T-helper 1 cell treated with Interleukin-12 subunit alpha and Interleukin-12 subunit beta and Interleukin-4 antibody, amounts not matched to agents 30 μg/mL and 1 μg/mL, for 36 hours (primary cell): ENCODE results near the gene CDC25B.
A peak's percentile ranks its signal among the peaks of the same experiment; 100 is the strongest.
"Not testable (repeated sequence)": the region's sequence is repeated elsewhere in the genome, so short reads cannot be mapped to it uniquely, and the experiment has no call there.

Source experiments
- H3K27ac Mint-ChIP-seq: one replicate; pipeline ENCODE4 v1.8.0; 2021; ENCODE audit warnings: mild to moderate bottlenecking, mixed read lengths
- H3K27me3 Mint-ChIP-seq: one replicate; pipeline ENCODE4 v1.8.0; 2021; ENCODE audit warnings: low read depth, mixed read lengths
- H3K36me3 Mint-ChIP-seq: one replicate; pipeline ENCODE4 v1.8.0; 2021; ENCODE audit warnings: low read depth, mixed read lengths
- H3K4me1 Mint-ChIP-seq: one replicate; pipeline ENCODE4 v1.8.0; 2021; ENCODE audit warnings: low read depth, mixed read lengths
- H3K4me3 Mint-ChIP-seq: one replicate; pipeline ENCODE4 v1.8.0; 2021; ENCODE audit warnings: mild to moderate bottlenecking, moderate library complexity, mixed read lengths
- H3K9me3 Mint-ChIP-seq: one replicate; pipeline ENCODE4 v1.8.0; 2021; ENCODE audit warnings: mixed read lengths

The CDC25B gene

DNA sequence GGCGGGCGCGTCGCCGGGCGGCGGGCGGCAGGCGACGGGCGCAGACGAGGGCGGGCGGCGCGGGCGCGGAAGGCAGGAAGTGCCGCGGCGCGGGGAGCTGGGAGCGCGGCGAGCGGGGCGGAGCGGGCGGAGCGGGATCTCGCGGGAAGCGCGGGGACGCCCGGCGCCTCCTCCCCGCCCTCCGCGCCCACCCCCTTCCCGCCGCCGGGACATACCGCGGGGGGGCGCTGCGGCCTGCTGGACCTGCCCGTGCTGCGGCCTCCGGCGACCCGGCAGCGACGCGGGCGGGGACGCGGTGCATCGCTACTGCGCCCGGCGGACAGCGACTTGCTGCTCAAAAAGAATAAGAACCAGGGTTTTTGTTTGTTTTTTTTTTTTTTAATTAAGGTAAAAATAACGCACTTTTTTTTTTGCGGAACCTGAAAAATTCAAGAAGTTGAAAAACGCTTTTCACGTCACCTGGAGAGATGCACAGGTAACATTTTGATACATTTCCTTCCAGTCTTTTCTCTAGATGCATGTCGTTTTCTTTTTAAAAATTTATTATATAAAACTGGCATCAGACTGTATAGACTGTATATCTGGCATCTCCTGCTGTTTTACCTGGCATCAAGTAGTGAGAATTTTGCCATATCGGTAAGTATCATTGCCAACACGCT is 9.3 kb upstream of the CDC25B start, which contains the start of gene CENPB:
Gene CENPB (minus strand): TSS at position 76 of the 659 bp plus-strand sequence. CDS start 257 bp downstream, outside the sequence.
- Mint-ChIP-seq H3K4me1 (peaks cover 29% of the 10 kb centered on the region), H3K9me3 (no peaks in the 10 kb centered on the region), H3K36me3 (peaks cover 8% of the 10 kb centered on the region), H3K4me3 (peak within 1 kb of the TSS; percentile 83), H3K27me3 (no peaks in the 10 kb centered on the region), H3K27ac (peak within 1 kb of the TSS; percentile 77)

DNA sequence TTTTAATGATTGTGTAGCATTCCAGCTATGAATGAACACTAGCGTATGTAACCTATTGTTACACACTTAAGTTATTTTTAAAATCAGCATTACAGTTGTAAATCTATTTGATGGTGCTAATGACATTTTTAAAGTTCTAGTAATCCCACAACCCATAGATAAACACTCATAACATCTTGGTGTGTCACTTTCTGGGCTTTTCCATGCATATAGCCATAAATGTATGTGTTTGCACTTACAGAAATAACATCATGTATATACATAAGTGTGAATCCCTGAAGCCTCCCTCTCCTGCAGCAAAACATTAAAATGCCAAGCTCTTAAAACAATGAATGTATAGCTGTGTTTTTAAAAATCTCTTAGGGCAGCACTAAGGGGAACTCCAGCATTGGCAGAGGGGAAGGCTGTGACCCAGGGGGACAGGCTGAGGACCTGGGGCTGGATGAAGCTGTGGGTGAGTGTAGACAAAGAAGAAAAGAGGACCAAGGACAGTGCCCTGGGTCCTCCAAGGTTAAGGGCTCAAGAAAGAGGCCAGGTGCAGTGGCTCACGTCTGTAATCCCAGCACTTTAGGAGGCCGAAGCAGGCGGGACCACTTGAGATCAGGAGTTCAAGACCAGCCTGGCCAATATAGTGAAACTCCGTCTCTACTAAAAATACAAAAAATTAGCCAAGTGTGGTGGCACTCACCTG is 8.6 kb upstream of the CDC25B start:
- Mint-ChIP-seq H3K9me3 (no peaks in the 10 kb centered on the region), H3K27me3 (no peaks in the 10 kb centered on the region), H3K36me3 (peaks cover 8% of the 10 kb centered on the region), H3K4me1 (peaks cover 28% of the 10 kb centered on the region), H3K4me3 (peak overlapping the region; percentile 53), H3K27ac (no peak overlapping the region)

DNA sequence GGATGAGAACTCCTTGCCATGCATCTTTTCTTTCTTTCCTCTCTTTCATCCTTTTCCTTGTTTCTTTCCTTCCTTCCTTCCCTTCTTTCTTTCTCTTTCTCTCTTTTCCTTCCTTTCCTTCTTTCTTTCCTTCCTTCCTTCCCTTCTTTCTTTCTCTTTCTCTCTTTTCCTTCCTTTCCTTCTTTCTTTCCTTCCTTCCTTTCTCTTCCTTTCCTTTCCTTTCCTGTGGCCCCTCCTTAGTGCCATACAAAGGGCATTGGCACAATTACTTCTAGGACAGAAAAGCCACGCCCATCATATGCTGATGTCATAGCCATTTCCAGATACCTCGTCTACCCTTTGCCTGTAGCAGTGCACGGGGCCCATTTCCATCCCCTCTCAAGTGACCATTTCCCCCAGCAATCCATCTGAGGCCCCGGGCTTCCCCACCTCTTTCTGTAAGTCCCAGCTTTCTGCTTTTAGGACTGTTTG is 7.4 kb upstream of the CDC25B start:
- Mint-ChIP-seq H3K27me3 (no peaks in the 10 kb centered on the region), H3K4me1 (peaks cover 24% of the 10 kb centered on the region), H3K9me3 (no peaks in the 10 kb centered on the region), H3K36me3 (peaks cover 8% of the 10 kb centered on the region), H3K27ac (peak overlapping the region; percentile 23), H3K4me3 (peak overlapping the region; percentile 66)

DNA sequence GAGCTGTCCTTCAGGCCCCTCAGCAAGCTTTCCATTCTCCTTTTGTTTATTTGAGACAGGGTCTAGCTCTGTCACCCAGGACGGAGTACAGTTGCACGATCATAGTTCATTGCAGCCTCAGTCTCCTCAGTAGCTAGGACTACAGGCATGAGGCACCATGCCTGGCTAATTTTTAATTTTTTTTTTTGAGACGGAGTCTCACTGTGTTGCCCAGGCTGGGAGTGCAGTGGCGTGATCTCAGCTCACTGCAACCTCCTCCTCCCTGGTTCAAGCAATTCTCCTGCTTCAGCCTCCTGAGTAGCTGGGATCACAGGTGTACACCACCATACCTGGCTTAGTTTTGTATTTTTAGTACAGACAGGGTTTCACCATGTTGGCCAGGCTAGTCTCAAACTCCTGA is 6.9 kb upstream of the CDC25B start:
- peak overlapping the region; percentile 32 for H3K4me3 Mint-ChIP-seq
- H3K9me3 Mint-ChIP-seq, H3K36me3 Mint-ChIP-seq, H3K27me3 Mint-ChIP-seq: not testable (repeated sequence)
- H3K4me1 Mint-ChIP-seq: peaks cover 25% of the 10 kb centered on the region
- peak overlapping the region; percentile 23 for H3K27ac Mint-ChIP-seq

DNA sequence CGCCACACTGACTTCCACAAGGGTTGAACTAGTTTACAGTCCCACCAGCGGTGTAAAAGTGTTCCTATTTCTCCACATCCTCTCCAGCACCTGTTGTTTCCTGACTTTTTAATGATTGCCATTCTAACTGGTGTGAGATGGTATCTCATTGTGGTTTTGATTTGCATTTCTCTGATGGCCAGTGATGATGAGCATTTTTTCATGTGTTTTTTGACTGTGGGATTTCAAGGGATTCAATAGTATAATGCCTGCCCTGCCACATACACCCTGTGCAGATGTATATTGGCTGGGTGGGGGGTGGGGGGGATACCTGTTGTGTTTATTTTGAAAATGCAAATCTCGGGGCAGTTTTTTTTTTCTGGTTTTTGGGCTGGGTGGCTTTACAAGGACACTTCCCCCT is 1.9 kb upstream of the CDC25B start:
- peaks cover 27% of the 10 kb centered on the region for H3K36me3 Mint-ChIP-seq
- H3K27me3 Mint-ChIP-seq, H3K27ac Mint-ChIP-seq, H3K4me3 Mint-ChIP-seq, H3K9me3 Mint-ChIP-seq: not testable (repeated sequence)
- H3K4me1 Mint-ChIP-seq: peaks cover 27% of the 10 kb centered on the region

GRCh38 chr20:3794701-3795420 is 1.2 kb upstream of the CDC25B start:
- no peaks in the 10 kb centered on the region for H3K9me3 Mint-ChIP-seq
- peak overlapping the region; percentile 95 for H3K27ac Mint-ChIP-seq
- H3K4me3 Mint-ChIP-seq: peak overlapping the region; percentile 90
- H3K36me3 Mint-ChIP-seq: peaks cover 30% of the 10 kb centered on the region
- peaks cover 33% of the 10 kb centered on the region for H3K4me1 Mint-ChIP-seq
- no peaks in the 10 kb centered on the region for H3K27me3 Mint-ChIP-seq

DNA sequence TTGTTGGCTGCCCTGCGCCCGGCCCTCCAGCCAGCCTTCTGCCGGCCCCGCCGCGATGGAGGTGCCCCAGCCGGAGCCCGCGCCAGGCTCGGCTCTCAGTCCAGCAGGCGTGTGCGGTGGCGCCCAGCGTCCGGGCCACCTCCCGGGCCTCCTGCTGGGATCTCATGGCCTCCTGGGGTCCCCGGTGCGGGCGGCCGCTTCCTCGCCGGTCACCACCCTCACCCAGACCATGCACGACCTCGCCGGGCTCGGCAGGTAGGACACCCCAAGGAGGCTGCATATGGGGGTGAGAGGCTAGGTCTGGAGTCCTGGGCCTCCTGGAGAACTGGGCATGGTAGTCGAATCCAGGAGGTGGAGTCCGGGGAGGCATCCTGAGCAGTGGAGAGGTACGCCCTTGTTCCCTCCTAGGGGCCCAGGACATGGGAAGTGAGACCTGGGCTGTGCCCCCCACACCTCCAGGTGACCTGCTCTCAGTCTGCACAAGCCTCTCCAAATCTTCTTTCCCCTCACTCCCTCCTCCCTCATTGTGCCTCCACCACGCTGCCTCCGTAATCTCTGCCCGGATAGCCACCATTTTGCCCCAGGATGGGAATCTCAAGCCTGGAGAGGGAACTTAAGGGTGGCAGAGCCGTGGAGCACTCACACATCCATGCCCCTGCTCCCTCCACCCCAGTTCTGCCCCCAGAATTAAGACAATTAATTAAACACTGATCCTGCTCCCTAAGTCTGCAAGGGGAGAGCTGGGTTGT is 541 bp downstream of the CDC25B start:
- Mint-ChIP-seq H3K27ac (peak overlapping the region; percentile 92), H3K36me3 (peaks cover 42% of the 10 kb centered on the region), H3K27me3 (no peaks in the 10 kb centered on the region), H3K4me1 (peaks cover 45% of the 10 kb centered on the region), H3K9me3 (no peaks in the 10 kb centered on the region), H3K4me3 (peak overlapping the region; percentile 98)

DNA sequence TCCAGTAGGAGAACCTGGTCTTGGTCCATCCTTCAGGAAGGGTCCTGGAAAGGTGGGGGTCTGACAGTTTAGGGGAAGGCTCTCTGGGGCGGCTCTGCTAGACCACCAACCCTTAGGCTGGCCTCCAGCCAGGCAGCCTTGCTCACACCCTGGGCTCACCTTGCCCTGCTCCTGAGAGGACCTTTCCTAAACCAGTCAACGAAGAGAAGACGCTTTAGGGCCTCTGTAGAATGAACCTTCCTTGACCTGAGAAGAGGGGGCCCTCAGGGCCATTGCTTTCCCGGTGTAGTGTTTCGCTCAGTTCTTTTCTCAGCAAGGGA is 1.1 kb downstream of the CDC25B start:
- peak overlapping the region; percentile 92 for H3K27ac Mint-ChIP-seq
- H3K27me3 Mint-ChIP-seq: no peaks in the 10 kb centered on the region
- peaks cover 46% of the 10 kb centered on the region for H3K36me3 Mint-ChIP-seq
- H3K4me1 Mint-ChIP-seq: peaks cover 45% of the 10 kb centered on the region
- no peaks in the 10 kb centered on the region for H3K9me3 Mint-ChIP-seq
- H3K4me3 Mint-ChIP-seq: peak overlapping the region; percentile 98

DNA sequence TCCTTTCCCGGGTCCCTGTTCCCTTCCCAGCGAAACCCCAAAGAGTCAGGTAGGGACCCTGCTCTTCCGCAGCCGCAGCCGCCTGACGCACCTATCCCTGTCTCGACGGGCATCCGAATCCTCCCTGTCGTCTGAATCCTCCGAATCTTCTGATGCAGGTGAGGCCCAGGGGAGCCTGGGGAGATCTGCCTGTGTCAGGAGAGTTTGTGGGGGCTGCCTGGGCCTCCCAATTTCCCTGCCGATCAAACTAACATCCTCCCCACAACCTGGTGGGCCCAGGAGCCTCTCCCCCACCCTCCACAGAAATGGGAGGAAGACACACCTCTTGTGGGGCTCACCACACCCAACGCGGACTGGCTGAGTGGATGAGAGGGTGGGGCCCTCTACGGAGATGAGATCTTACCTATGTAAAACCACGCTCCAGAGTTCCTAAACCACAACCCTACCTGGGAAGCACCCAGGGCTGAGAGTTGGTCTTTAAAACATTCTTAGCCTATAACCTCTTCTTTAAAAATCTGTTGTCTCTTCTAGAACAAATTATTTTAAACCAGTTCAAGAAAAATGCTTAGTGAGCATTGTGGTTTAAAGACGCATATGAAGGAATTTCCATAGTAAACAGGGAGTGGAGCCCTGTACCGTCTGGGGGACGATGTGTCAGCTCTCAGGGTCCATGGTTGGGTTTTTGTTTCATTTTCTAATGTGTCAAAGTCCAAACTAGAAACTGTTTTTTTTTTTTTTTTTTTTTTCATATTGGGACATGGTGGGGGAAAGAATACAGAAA is 1.7 kb downstream of the CDC25B start:
- Mint-ChIP-seq H3K4me1 (peaks cover 48% of the 10 kb centered on the region), H3K36me3 (peaks cover 52% of the 10 kb centered on the region), H3K4me3 (peak overlapping the region; percentile 98), H3K9me3 (no peaks in the 10 kb centered on the region), H3K27me3 (no peaks in the 10 kb centered on the region), H3K27ac (peak overlapping the region; percentile 92)

DNA sequence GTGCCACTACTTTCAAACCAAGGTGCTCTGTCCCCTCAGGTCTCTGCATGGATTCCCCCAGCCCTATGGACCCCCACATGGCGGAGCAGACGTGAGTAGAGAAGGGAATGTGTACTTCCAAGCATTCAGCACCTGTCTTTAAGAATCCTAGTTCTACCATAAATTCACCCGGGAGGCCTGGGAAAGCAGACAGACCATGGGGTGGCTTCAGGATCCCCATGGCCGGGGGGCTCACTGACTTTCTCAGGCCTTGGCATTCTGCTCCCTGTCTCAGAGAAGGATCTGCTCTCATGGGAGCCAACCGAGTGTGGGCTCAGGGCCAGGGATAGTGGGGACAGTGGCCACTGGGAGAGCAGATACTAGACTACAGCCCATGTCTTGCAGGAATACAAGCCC is 2.3 kb downstream of the CDC25B start:
- Mint-ChIP-seq H3K36me3 (peaks cover 57% of the 10 kb centered on the region), H3K27me3 (no peaks in the 10 kb centered on the region), H3K4me1 (peaks cover 51% of the 10 kb centered on the region), H3K9me3 (no peaks in the 10 kb centered on the region), H3K27ac (peak overlapping the region; percentile 92), H3K4me3 (peak overlapping the region; percentile 98)

DNA sequence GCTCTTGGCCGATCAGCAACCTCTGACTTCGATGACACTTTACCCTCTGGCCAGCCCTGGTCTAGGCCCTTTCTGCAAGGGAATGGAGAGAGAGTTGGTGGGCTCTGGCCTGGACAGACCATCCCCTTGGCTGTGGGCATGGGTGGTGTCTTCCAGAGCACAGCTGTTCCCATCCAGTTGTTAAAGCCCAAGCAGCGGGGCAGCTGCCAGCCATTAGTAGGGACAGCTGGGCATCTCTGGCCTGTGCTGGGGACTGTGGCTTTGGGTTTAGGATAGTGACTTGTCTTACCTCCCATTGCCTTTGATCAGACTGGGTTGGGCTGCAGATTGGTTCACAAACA is 2.8 kb downstream of the CDC25B start:
- H3K27me3 Mint-ChIP-seq: no peaks in the 10 kb centered on the region
- H3K27ac Mint-ChIP-seq: peak overlapping the region; percentile 92
- peaks cover 55% of the 10 kb centered on the region for H3K4me1 Mint-ChIP-seq
- H3K36me3 Mint-ChIP-seq: peaks cover 62% of the 10 kb centered on the region
- peak overlapping the region; percentile 98 for H3K4me3 Mint-ChIP-seq
- H3K9me3 Mint-ChIP-seq: no peaks in the 10 kb centered on the region

DNA sequence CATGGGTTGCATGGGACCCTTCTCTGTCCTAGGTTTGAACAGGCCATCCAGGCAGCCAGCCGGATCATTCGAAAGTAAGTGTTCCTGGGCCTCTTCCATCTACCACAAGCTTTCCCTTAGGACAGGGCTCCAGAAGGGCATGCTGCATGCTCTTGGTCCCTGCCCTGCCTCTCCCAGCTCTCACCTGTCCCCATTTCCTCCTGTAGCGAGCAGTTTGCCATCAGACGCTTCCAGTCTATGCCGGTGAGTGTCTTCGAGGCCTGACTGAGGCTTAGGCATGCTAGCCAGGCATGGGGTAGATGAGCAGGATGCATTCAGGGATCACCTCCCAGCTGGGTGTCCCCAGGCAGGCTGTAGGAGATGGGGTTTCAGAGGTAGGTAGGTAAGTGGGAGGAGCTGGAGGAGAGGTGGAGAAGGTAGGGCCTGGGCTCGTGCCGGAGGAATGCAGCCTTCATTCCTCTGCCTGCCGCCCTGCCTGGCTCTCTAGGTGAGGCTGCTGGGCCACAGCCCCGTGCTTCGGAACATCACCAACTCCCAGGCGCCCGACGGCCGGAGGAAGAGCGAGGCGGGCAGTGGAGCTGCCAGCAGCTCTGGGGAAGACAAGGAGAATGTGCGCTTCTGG is 4.3 kb downstream of the CDC25B start:
- Mint-ChIP-seq H3K27me3 (no peaks in the 10 kb centered on the region), H3K27ac (peak overlapping the region; percentile 69), H3K4me1 (peaks cover 60% of the 10 kb centered on the region), H3K36me3 (peaks cover 71% of the 10 kb centered on the region), H3K4me3 (peak overlapping the region; percentile 63), H3K9me3 (no peaks in the 10 kb centered on the region)

- no peaks in the 10 kb centered on the region for H3K9me3 Mint-ChIP-seq
- peaks cover 62% of the 10 kb centered on the region for H3K4me1 Mint-ChIP-seq
- H3K4me3 Mint-ChIP-seq: no peak overlapping the region
- H3K27ac Mint-ChIP-seq: no peak overlapping the region
- H3K36me3 Mint-ChIP-seq: peaks cover 76% of the 10 kb centered on the region
- no peaks in the 10 kb centered on the region for H3K27me3 Mint-ChIP-seq
Observed at GRCh38 chr20:3800878-3801260, 4.8 kb downstream of the CDC25B start.
